Endothelial cell of umbilical vein (primary cell): ENCODE data around the gene FAM111B. TPM values are rescaled to one million over a fixed set of nuclear protein-coding genes. Genes with fewer than 3 reads are reported as not detected.

Source experiments
- BruUV-seq: library from RNA; stranded (reverse); fragments of 400-500 nt; replicated peaks from 2 replicates; lab custom pipeline; 2021; lab: Mats Ljungman, UMichigan
- CTCF ChIA-PET: fragments of 300-600, 350-600 bp; sonication (Branson Sonifier 250); formaldehyde crosslinking; loops from one replicate; lab custom pipeline; 2021; ENCODE audit warnings: antibody characterized with exemption, inconsistent platforms; lab: Charles Lee
- POLR2A ChIA-PET: fragments of 300-600, 350-600 bp; sonication (Branson Sonifier 250); formaldehyde crosslinking; loops from one replicate; lab custom pipeline; 2021; ENCODE audit warnings: antibody characterized with exemption, inconsistent platforms; lab: Charles Lee
- DNase-seq: peaks from one replicate; pipeline ENCODE4 v3.0.0-alpha.2; 2011; ENCODE audit warnings: low read depth, low spot score
- FAIRE-seq: peaks from 2 replicates; lab custom pipeline; 2011; peaks lifted over from hg19 to GRCh38; lab: Jason Lieb, UNC
- H2AFZ ChIP-seq: 2 replicates; pipeline ENCODE4 v1.6.0; 2012; ENCODE audit warnings: low read depth, low read length, control low read depth, inconsistent platforms
- H3K27ac ChIP-seq: 2 replicates; pipeline ENCODE4 v1.5.1; 2011; ENCODE audit warnings: low read depth, mild to moderate bottlenecking, control low read depth, low read length, moderate library complexity; ENCODE audit not compliant: insufficient read depth
- H3K27me3 ChIP-seq, 2 experiments: 2 replicates each; pipeline versions ENCODE4 v1.6.0 to v1.6.1; 2011; ENCODE audit warnings: low read length in 2 of 2, mixed read lengths in 1 of 2; ENCODE audit not compliant: control insufficient read depth in 2 of 2, insufficient read depth in 2 of 2
- H3K36me3 ChIP-seq, 2 experiments: 2 replicates in 1 of 2; 3 replicates in 1 of 2; pipeline ENCODE4 v1.5.1; 2011; ENCODE audit warnings: low read length in 2 of 2, mild to moderate bottlenecking in 1 of 2, moderate library complexity in 1 of 2; ENCODE audit not compliant: control insufficient read depth in 2 of 2, insufficient read depth in 2 of 2; ENCODE audit errors: extremely low read depth in 1 of 2
- H3K4me1 ChIP-seq: 3 replicates; pipeline ENCODE4 v1.5.1; 2011; ENCODE audit warnings: mild to moderate bottlenecking, low read length; ENCODE audit not compliant: control insufficient read depth, insufficient read depth; ENCODE audit errors: extremely low read depth
- H3K4me2 ChIP-seq: 2 replicates; pipeline ENCODE4 v1.6.1; 2011; ENCODE audit warnings: low read length, control low read depth, mixed read lengths; ENCODE audit not compliant: insufficient read depth
- H3K4me3 ChIP-seq, 3 experiments: fragments of 200-600 bp in 1 of 3; sonication (generic), shearing (Covaris generic) in 1 of 3; replicated peaks in 1 of 3; 2 replicates each; pipeline ENCODE4 v1.5.1; 2011 to 2016; ENCODE audit warnings: control low read depth in 3 of 3, low read length in 3 of 3, mild to moderate bottlenecking in 2 of 3, inconsistent platforms in 1 of 3, low read depth in 1 of 3, moderate library complexity in 1 of 3; ENCODE audit not compliant: insufficient read depth in 1 of 3
- H3K79me2 ChIP-seq: 2 replicates; pipeline ENCODE4 v1.6.0; 2012; ENCODE audit warnings: low read length, inconsistent platforms; ENCODE audit not compliant: control insufficient read depth, insufficient read depth
- H3K9ac ChIP-seq: replicated peaks from 2 replicates; pipeline ENCODE3; 2011; ENCODE audit warnings: low read length, control low read depth; ENCODE audit not compliant: insufficient read depth; ENCODE audit errors: extremely low read depth
- H3K9me1 ChIP-seq: replicated peaks from 3 replicates; pipeline ENCODE4 v1.6.0; 2011; ENCODE audit warnings: mild to moderate bottlenecking, low read length; ENCODE audit not compliant: control insufficient read depth, insufficient read depth; ENCODE audit errors: extremely low read depth
- H3K9me3 ChIP-seq: replicated peaks from 2 replicates; pipeline ENCODE4 v1.5.1; 2012; ENCODE audit warnings: low read length, inconsistent platforms; ENCODE audit not compliant: control insufficient read depth, insufficient read depth
- H4K20me1 ChIP-seq: replicated peaks from 2 replicates; pipeline ENCODE3; 2011; ENCODE audit warnings: mild to moderate bottlenecking, low read length; ENCODE audit not compliant: control insufficient read depth, insufficient read depth; ENCODE audit errors: extremely low read depth
- EZH2 ChIP-seq: IDR thresholded peaks from 2 replicates; pipeline ENCODE4 v1.6.1; 2012; ENCODE audit warnings: borderline replicate concordance, low read depth, mild to moderate bottlenecking, moderate library complexity, low read length, inconsistent platforms; ENCODE audit not compliant: severe bottlenecking
- FOS ChIP-seq: IDR thresholded peaks from 2 replicates; pipeline ENCODE4 v1.6.1; 2011; ENCODE audit warnings: mild to moderate bottlenecking, low read length, moderate library complexity, borderline replicate concordance; ENCODE audit not compliant: insufficient read depth
- GATA2 ChIP-seq: IDR thresholded peaks from 2 replicates; pipeline ENCODE4 v1.7.0; 2011; ENCODE audit warnings: low read depth, mild to moderate bottlenecking, moderate library complexity, mixed read lengths, low read length; ENCODE audit not compliant: insufficient read length, insufficient read depth
- JUN ChIP-seq: IDR thresholded peaks from 2 replicates; pipeline ENCODE4 v1.6.1; 2011; ENCODE audit warnings: borderline replicate concordance, low read depth; ENCODE audit not compliant: insufficient read length, insufficient read depth
- MYC ChIP-seq: IDR thresholded peaks from one replicate; pipeline ENCODE4 v1.6.1; 2011; ENCODE audit warnings: mild to moderate bottlenecking, low read depth, low read length
- POLR2A ChIP-seq: IDR thresholded peaks from 2 replicates; pipeline ENCODE4 v1.6.1; 2012; ENCODE audit warnings: low read depth, mild to moderate bottlenecking, control low read depth, low read length
- POLR2AphosphoS5 ChIP-seq: IDR thresholded peaks from 2 replicates; pipeline ENCODE4 v1.6.1; 2012; ENCODE audit warnings: low read depth, mild to moderate bottlenecking, control low read depth, low read length, moderate library complexity; ENCODE audit not compliant: insufficient read depth
- dilution Hi-C: fragments of 300-500 bp; cut with MboI; formaldehyde crosslinking; loops from one replicate; pipeline ENCODE4 v1.15.0; 2019; ENCODE audit warnings: low sequenced_read_pairs; ENCODE audit not compliant: extremely low pct_ligation_motif_present
- intact Hi-C: fragments of 100-400 bp; cut with micrococcal nuclease; formaldehyde crosslinking; loops from one replicate; pipeline ENCODE4 v1.10.0; 2022
- polyA plus RNA-seq, 4 experiments: library from polyadenylated mRNA; depleted of rRNA in 3 of 4; stranded (reverse) in 3 of 4; unstranded in 1 of 4; fragments of >200 nt; gene quantifications; 2 replicates each; pipeline versions ENCODE4 v1.2.1 to v1.2.3, GENCODE V29; 2011 to 2012; ENCODE audit warnings: missing spikeins in 1 of 4
- total RNA-seq: library from RNA; stranded (reverse); gene quantifications from 2 replicates; pipeline ENCODE4 v1.2.3, GENCODE V29; 2021
- TF ChIP-seq, protein P1 (sequence below), 2 donors: IDR thresholded peaks; 1 replicate in 1 of 2; 2 replicates in 1 of 2; pipeline ENCODE4 v1.5.1; 2011; ENCODE audit warnings: low read length in 2 of 2, mild to moderate bottlenecking in 2 of 2, moderate library complexity in 2 of 2, control low read depth in 1 of 2, inconsistent platforms in 1 of 2, low read depth in 1 of 2; ENCODE audit not compliant: insufficient read depth in 1 of 2; ENCODE audit errors: extremely low read depth in 1 of 2
- TF ChIP-seq, protein P2 (sequence below): IDR thresholded peaks from 2 replicates; pipeline ENCODE4 v1.6.1; 2011; ENCODE audit not compliant: insufficient read depth, insufficient read length

FAM111B gene
- total and polyA plus RNA-seq, 2 donors (not counting 3 experiments of a cell fraction or from before 2014, with no cell fraction given), result 2.7 to 21.9 TPM

DNA sequence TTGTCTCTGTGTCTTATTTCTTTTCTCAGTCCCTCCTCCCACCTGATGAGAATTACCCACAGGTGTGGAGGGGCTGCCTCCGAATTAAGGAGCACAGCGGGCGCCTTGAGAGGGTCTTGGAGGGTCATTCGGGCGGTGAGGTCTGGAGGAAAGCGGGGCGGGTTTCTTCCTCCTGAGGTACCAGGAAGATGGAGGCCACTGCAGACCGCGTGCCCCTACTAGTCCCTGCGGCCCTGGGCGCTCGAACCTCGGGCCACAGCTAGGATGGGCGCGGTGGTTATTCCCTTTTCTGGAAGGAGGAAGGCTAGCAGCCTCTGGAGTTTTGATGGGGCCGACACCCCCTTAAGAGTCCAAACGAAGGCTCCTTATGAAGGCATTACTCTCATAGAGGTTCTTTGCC is 30.2 kb downstream of the FAM111B start:
- POLR2A ChIA-PET, result no interaction called here
- no peak overlapping the region for H3K4me2 ChIP-seq
- intact Hi-C loops (no loop called here), dilution Hi-C loops (no loop called here)
- no TSS peak for BruUV-seq
- TF ChIP-seq EZH2 (no peak), GATA2 (no peak), MYC (no peak), FOS (no peak), POLR2A (no peak), POLR2AphosphoS5 (no peak), JUN (no peak)
- TF ChIP-seq, protein P1, sequence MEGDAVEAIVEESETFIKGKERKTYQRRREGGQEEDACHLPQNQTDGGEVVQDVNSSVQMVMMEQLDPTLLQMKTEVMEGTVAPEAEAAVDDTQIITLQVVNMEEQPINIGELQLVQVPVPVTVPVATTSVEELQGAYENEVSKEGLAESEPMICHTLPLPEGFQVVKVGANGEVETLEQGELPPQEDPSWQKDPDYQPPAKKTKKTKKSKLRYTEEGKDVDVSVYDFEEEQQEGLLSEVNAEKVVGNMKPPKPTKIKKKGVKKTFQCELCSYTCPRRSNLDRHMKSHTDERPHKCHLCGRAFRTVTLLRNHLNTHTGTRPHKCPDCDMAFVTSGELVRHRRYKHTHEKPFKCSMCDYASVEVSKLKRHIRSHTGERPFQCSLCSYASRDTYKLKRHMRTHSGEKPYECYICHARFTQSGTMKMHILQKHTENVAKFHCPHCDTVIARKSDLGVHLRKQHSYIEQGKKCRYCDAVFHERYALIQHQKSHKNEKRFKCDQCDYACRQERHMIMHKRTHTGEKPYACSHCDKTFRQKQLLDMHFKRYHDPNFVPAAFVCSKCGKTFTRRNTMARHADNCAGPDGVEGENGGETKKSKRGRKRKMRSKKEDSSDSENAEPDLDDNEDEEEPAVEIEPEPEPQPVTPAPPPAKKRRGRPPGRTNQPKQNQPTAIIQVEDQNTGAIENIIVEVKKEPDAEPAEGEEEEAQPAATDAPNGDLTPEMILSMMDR (IDR thresholded peaks at IDR 0.05; ENCODE audit: extremely low read depth in 1 of 2, insufficient read depth in 1 of 2, low read depth in 1 of 2, low read length in 2 of 2), result no peak
- TF ChIP-seq, protein P2, sequence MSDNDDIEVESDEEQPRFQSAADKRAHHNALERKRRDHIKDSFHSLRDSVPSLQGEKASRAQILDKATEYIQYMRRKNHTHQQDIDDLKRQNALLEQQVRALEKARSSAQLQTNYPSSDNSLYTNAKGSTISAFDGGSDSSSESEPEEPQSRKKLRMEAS, result no peak
- H3K27ac ChIP-seq, result no peak overlapping the region
- DNase-seq, result no peak
- no peak overlapping the region for H2AFZ ChIP-seq
- H3K9ac ChIP-seq, result no peak overlapping the region
- no peaks in the 10 kb centered on the region for H3K27me3 ChIP-seq
- no peaks in the 10 kb centered on the region for H3K9me1 ChIP-seq
- H3K36me3 ChIP-seq, result no peaks in the 10 kb centered on the region
- CTCF ChIA-PET, result interaction anchor here (1.2 to 1.7 kb wide), 2 partner anchors 21 to 31 kb away, joined by 4 to 5 read pairs; partner anchors contain the start of gene FAM111B
- no peaks in the 10 kb centered on the region for H4K20me1 ChIP-seq
- H3K4me1 ChIP-seq, result peaks cover 5% of the 10 kb centered on the region
- no peak overlapping the region for H3K4me3 ChIP-seq
- FAIRE-seq, result no peak
- H3K9me3 ChIP-seq, result no peaks in the 10 kb centered on the region
- no peaks in the 10 kb centered on the region for H3K79me2 ChIP-seq
